ENCODE data around the gene L3MBTL4.

The L3MBTL4 gene

DNA sequence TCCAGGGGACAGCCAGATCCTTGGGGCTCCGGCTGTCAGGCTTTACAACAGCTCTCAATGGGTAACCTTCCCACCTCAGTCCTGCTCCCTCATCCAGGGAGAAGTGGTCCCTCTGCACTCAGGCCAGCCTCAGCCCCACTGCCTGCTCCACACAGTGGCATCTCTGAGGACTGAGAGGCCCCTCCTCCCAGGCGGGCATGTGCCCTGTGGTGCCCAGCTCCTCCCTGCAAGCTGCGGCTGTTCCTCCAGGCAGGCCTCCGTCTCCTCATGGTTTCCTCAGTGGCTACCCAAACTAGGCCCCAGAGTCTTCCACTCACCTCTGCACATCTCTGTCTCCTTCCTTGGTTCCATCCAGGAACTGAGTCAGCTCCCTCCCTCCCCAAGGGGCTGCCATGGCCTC, 437.7 kb downstream of the L3MBTL4 start:
- no peak for DNase-seq

DNA sequence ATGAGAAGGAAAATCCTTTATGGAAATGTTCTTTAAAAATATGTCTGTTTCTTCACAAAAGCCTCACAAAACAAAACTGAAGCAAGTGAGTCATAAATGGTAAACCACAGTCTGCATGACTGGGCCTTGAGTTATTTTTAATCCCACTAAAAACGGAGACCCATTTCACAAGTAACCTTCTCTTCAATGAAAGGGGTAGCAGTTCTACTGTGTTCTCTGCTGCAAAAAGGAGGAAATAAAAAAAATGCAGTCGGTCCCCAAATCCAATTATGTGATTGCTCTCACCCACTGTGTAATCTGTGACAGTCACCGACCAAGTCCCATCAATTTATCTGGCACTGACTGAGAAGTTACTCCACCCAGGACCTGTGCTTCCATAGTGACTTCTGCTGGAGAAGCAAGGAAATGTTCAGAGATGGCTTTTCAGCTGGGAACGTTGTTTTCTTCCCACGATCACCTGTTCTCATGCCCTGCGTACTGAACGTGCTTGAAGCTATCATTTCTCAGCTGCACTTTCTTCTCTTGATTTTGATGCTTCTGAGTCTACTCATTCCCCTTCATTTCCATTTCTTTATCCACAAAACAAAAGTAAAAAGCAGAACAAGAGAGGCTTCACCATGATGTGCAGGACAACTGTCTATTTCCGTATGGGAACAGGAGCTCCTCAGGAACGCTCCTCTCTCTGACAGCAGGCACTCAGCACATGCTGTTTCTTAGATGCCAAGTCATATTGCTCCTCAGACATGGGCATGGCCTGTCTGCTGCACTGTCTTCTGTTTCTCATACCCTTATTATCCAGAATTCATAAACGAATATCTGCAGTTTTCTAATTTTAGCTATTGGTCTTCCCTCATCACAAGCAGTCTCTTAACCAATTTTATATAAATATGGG, 439.4 kb downstream of the L3MBTL4 start:
- no peak for DNase-seq

DNA sequence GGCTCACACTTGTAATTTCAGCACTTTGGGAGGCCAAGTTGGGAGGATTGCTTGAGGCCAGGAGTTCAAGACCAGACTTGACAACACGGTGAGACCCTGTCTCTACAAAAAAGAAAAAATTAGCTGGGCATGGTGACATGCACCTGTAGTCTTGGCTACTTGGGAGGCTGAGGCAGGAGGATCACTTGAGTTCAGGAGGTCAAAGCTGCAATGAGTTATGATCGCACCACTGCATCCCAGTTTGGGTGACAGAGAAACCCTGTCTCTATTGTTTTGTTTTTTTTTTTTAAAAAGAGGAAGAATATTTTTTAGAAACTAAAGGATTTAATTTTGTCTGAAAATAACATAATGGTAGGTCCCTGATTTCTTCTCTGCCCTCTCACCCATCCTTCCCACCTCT, 440.0 kb downstream of the L3MBTL4 start:
- no peak for DNase-seq

DNA sequence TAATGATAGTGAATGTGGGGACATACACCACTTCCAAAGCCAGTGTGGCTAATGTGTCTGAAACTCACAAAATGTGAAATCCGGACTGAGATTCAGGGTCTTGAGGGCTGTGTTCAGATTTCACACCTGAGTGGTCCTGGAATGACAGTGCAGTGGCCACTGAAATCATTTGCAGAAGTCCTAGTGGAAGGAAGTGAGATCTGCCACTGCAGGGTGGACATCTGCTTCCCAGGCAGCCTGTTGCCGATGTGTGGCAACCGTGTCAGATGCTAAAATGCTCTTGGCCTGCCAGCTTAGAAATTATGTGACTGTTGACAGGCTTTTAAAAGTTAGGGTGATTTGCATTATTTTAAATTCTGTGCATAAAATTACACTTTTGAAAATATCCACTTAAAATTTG, 441.6 kb downstream of the L3MBTL4 start:
- DNase-seq: no peak

DNA sequence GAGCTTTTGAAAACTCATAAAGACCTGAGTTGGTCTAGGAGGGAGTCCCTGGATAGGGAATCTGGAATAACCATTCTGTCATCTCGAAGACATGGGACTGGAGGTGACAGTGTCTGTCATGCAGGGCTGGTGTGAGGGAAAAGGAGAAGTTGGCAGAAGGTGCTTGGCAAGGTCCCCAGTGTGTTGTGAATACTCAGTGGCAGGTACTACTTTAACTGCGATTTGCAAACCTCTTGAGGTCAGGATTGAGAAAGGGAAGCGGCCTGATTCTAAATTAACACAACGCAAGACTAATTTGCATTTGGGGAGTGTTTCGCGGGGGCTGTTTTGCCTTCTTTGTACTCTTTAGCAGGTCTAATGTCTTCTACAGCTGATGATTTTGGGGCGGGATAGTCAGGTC, 442.4 kb downstream of the L3MBTL4 start:
- no peak for DNase-seq

DNA sequence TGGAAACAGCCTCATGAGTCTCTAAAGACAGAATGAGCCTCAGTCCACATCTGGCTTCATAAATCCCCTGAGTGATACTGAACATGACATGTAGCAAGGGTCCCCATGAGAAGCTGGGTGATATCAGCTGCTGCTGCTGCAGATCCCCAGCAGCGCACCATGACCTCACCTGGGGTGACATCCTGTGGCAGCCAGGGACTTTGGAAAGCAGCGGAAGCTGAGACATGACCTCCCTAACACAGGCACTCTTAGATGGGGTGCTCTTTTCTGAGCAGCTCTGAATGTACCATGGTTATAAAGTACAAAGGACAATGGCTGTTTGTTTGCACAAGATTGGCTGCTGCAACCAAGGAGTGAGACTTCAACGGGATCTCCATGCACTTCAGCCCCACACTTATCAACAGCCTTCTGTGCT, 444.7 kb downstream of the L3MBTL4 start:
- no peak for DNase-seq

DNA sequence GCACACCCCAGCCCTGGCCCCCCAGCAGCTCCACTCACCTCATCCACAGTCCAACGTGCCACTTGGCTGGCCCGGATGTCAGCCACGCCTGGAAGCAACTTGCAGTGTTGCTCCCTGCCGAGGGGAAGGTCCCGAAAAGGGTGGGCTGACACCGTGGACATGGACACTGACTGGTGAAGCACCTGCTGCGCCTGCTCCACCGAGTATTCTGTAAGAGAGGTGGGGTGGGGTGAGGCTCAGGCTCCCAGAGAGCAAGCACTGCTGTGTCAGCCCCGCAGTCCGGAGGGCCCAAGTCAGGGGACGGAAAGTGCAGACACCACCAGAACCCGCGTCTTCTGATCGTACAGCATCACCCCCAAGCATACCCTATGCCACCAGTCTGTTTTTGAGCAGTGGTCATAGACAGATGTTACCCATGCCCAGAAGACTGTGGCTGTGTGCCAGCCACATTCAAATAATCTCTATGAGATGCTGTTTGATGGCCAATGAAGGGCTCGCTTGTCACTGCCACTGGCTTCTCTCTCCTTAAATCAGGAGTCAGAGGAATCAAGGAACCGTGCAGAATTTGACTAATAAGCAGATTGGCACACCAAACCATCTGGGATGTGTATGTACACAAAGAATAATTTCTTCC, 445.2 kb downstream of the L3MBTL4 start:
- DNase-seq: peak; percentile 61

DNA sequence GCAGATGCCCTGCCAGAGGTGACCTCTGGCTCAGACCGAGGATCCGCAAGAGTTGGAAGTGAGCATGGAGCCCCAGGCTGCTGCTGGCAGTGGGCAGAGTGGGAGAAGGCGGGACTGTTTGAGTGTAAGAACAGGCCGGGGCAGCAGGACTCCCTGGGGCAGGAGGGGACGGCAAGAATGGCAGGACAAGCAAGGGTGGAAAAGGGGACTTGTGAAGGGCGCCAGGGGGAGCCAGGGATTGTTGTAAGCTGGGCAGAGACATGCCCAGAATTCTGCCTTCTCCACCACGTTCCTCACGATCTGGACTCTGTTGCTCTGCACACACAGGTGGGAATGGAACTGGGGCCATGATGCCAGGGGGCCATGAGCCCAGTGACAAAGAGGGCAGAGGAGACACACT, 447.0 kb downstream of the L3MBTL4 start:
- no peak for DNase-seq

DNA sequence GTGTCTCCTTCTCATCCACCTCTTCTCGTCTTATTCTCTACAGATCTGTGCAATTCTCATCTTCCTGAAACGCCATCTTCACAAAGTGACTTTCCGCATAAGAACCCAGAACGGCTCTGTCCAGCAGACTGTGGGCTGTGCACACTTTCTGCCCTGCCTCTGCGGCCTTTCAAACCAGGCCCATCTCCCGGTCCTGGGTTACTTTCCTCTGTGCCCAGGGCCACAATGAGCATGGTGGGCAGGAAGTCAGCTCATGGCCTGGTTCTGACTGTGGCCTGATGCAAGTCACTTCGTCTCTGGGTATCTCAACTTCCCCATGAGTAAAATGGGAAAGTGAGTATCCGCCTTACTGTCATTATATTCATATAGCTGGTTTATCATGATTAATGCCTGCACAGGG, 447.7 kb downstream of the L3MBTL4 start:
- DNase-seq: no peak

DNA sequence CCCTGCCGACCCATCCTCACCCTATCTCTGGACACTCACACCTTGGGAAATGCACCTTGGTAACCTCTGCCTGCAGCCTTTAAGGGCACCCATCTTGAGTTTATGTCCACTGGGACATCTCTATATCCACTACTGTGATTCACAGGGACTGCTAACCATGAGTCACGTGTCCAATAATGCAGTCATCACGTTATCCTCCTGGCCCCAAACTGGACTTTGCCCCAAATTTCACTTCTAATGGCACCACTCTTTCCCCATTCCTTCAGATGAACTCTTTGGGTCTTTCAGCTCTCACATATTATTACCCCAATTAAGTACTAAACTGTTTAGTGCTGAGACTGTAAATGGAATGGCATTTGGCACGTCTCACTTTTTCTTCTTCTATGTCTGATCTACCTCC, 448.2 kb downstream of the L3MBTL4 start:
- no peak for DNase-seq

DNA sequence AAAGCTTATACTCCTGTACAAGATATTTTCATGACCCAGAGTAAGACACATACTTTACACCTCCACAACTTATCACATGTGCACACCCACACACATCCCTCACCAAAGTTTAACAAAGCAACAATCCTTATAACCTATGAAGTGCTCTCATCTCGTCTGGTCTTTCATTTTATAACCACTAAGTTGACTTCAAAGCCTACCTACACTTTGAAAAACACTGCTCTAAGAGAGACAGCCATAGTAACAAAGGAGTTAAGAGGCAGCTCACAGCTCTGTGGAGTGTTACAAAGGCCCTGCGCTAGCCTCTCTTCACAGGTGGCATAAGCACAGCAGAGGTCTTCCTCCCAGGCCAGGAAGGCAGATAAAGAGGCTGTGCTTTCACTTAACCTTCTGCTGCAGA, 449.7 kb downstream of the L3MBTL4 start:
- no peak for DNase-seq

DNA sequence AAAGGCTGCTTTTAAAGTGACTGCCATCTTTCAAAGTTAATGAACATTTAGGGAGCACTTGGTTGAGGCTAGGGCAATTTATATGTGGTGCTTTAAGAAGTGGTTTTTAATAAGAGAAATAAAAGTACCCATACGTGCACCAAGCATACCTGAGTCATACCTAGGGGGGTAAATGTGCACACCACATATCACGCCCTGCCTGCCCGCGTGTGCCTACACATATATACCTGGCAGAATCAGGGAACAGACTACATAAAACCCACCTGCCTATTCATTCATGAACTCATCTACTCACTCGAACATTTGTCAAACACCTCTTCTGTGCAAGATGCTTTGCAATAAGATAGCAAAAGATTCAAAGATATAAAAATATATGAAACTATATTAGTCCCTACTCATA, 450.1 kb downstream of the L3MBTL4 start:
- DNase-seq: no peak

DNA sequence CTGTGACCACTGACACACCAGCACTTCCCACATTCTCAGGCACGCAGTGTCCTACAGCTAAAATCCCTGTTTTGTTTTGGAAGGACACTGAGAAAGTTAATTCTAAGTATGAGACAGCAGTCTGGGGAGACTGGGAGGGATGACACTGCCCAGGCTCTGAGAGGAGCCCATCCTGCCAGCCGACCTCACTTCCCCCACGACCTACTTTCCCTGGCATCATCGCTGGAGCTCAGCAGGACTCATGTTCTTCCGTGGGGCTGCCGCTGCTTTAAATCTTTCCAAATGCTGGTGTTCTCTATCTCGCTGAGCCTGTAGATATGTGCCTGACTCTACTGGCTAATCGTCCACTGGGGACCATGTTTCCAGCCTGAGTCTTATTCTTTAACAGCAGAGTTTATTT, 450.6 kb downstream of the L3MBTL4 start:
- no peak for DNase-seq

DNA sequence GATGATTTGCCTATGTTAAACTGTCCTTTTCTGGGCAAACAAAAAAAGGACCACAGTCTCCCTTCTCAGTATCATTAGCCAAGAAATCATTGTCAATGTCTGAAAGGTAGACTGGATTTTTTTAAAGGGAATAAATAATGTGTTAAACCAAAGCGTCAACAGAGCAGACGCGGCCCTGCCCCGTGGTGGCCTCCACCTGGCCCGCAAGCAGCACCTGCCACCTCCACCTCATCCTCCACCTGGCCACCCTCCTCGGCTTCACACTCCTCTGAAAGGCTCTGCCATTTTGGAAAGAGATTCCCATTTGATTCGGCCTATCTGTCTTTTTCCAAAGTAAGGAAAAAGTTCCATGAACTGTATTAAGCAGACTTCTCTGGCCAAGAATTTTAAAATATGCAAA, 451.4 kb downstream of the L3MBTL4 start:
- no peak for DNase-seq

DNA sequence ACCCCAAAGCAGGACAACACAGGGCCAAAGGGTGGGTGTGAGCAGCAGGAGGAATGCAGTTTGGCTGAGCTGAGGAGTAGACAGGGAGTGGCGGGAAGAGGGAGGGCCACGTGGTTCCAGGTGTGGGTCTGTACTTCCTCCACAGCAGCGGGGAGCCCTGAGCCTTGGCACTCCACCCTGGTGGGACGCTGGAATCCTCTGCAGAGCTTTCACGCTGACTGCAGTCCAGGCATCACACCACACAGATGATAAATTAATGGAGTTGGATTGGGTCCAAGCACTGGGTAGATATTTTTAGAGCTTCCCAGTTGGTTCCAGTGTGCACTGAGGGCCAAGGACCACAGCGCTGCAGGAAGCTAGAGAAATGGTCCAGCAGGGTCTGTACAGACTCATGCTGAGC, 452.3 kb downstream of the L3MBTL4 start:
- no peak for DNase-seq

DNA sequence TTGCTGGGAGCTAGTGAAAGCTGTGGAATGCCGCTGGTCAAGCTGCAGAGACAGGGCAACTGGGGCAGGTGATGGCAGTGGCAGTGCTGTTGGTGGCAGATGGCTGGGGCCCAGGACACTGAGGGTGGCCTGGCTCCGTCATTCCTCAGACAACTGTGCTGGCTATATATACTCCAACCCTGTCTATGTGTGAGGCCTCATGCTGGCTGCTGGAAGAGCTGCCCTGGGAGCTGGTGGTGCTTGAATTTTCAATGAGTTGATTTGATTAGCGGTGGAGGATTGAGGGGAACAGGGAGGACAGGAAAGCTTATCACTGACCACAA, 452.9 kb downstream of the L3MBTL4 start:
- no peak for DNase-seq

DNA sequence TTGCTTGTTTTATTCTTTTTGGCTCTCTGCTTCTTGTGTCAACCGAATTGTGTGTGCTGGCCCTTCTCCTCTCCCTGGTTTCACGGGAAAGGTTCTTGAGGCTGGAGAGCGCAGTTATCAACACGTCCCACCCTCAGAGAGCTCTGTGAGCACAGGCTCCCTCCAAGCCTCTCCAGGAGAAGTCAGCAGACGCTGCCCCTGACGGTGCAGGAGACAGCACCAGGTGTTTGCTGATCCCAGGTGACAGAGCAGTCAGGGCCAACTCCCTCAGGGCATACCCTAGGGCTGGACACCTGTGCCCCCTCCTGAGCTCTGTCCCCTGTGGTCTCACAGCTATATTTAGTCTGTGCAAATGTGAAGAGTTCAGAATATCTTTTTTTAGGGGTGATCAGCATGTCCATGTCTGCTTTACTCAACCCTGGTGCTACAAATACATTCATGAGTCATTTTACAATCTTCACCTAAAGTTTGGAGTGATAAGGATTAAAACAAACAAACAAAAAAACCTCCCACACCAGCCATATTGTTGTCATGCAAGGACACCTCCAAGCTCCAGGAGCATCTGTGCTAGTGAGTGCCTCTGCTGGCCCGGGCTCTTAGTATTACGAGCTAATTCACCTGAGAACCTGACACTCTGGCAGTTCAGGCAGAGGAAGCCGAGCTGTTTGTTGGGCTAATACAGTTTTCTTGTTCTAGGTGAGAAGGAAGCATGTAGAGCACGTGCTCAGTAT, 453.4 kb downstream of the L3MBTL4 start:
- no peak for DNase-seq

DNA sequence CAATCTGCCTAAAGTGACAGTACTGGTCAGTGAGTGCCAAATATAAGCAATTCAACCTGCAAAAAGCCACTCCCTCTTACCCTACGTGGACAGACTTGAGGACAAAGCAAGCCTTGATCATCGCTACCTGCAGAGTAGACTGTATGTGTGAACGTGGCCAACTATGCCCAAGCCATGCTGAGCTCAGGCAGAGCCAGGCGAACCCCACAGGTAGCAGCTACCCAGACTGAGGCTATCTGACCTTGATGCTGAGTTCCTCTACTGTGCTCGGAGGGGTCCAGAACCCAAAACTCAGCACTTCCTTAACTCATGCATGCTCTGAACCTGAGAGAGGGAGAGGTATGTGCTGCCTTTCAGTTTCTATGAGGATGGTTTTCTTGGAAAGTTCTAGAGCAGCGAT, 455.9 kb downstream of the L3MBTL4 start:
- DNase-seq: no peak

DNA sequence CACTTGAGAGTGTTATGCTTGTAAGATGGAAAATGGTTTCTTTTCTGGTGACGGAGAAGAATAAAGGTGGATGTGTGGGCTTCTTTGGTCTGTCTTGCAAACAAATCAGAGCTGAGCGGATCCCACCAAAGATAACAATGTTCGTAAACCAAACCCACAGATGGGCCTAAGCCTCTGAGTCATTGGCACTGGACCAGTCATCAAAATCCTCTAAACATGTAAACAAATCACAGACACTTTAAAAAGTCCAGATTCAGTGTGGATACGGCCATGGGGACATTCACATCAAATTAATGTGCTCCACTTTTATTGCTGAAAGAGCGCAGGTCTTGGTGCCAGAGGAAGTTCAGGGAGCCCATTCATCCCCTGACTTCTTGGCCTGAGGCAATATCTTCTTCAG, 458.9 kb downstream of the L3MBTL4 start:
- no peak for DNase-seq

DNA sequence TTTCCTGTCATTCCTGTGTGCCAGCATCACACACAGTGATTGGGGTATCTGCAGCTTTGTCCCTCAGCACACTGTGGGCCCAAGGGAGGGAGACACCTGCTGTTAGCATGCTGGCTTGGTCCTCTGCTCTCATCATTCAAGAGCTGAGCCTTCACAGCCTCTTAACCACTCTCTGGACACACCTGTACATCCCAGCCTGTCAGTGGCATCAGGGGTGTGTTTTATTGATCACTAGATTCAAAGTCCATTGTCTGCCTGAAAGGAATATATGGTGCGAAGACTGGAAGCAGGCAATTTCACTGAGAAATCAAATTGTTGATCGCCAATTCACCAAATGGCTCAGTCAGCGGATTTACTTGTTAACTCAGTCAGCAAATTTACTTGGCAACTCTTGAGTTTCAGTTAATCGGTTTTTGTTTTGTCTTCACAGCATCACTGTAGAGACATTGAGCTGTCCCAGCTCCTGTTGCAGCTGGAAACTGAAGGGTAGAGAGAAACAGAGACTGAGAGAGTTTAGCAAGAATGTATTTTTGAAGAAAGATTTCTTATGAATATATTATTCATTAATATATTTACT, 463.1 kb downstream of the L3MBTL4 start:
- DNase-seq: no peak

DNA sequence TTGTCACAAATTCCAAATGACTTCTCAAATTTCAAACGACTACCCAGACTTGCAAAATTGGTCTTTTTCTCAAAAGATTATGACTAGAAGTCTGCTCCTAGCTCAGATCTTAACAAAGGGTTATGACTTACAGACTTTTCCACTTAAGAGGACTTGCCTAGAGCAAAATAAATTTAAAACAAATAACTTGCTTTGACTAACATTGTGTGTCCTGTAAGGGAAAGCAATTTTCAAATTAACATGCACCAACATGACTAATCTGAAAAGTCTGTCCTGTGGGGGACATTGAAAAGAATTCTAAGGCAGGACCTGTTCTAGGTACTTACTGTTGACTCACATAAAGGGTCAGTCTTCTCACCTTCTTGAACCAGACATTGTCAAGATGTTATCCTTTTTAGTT, 465.9 kb downstream of the L3MBTL4 start:
- no peak for DNase-seq

DNA sequence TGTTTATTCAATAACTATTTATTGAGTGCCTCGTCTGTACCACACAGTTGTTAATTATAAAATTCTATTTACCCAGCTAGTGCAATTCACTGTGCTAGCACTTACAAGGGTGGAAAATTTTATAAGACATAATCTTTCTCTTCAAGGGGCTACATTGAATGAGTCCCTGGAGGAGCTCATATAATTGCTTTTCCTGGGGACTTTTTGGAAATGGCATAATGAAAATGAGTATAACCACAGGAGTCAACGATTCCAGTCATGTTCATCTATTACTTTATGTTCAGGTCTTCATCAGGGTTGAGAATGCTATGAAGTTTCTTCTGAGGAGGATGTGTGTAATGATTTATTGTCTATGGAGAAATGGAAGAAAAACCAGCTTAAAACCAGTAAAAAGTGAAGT, 466.5 kb downstream of the L3MBTL4 start:
- no peak for DNase-seq

DNA sequence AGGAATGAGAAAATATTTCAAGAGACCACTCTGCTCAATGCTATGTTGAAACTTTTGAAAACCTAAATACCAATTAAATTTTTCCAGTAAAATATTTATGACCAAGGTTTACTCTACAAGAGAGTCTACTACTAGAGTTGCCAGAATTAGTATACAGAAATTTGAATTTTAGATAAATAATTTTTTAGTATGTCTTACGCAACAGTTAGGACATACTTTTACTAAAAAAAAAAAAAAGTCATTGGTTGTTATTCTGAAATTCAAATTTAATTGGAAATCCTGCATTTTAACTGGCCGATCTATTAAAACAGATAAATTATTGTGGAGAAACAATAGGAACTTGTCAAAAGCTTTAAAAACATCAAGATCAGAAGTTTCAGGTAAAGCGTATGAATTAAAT, 470.3 kb downstream of the L3MBTL4 start:
- DNase-seq: no peak

DNA sequence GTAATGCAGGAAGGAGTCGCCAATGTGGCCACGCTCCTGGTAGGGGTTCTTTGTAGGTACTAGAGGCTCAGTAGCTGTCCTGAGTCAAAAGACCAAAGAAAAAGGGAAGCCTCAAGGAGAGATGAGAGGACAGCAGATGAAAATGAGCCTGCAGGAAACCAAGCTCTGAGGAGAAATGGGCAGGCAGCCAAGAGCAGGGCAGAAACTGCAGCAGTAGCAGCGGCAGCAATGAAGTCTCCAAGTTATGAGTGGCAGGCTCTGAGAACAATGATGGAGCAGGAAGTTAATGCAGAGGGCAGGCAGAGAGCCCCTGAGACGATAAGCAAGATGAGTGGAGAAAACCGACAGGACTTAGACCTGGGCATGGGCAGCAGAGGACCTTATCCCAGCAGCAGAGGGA, 471.2 kb downstream of the L3MBTL4 start:
- peak; percentile 44 for DNase-seq
